Stimulated activated CD8-positive, alpha-beta memory T cell treated with anti-CD3 and anti-CD28 coated beads, Interleukin-4, amount 100 ng/mL, for 4 hours (primary cell): ENCODE results near the gene DLGAP4.
"Not testable (repeated sequence)": the region's sequence is repeated elsewhere in the genome, so short reads cannot be mapped to it uniquely, and the experiment has no call there.

Experiments used
- DNase-seq, 2 donors: peaks; one replicate each; pipeline ENCODE4 v3.0.0-alpha.2; 2020; ENCODE audit warnings: low read depth in 2 of 2, low spot score in 1 of 2

Gene DLGAP4

GRCh38 chr20:36491901-36492617 is 185.9 kb downstream of the DLGAP4 start:
- peak; percentile 19 to 21 for DNase-seq

- no peak for DNase-seq
Measured at GRCh38 chr20:36493051-36493800, 187.1 kb downstream of the DLGAP4 start.

- DNase-seq, result no peak
Measured at GRCh38 chr20:36493801-36494114, 187.6 kb downstream of the DLGAP4 start.

GRCh38 chr20:36496707-36497669 is 190.8 kb downstream of the DLGAP4 start:
- DNase-seq, result no peak

GRCh38 chr20:36497856-36498255 is 191.7 kb downstream of the DLGAP4 start:
- DNase-seq, result no peak

- no peak for DNase-seq
Measured at GRCh38 chr20:36498386-36499179, 192.4 kb downstream of the DLGAP4 start.

- no peak for DNase-seq
Measured at GRCh38 chr20:36499211-36499610, 193.1 kb downstream of the DLGAP4 start.

GRCh38 chr20:36499723-36500501 is 193.8 kb downstream of the DLGAP4 start:
- no peak for DNase-seq

- no peak for DNase-seq
Measured at GRCh38 chr20:36501367-36502006, 195.3 kb downstream of the DLGAP4 start.

GRCh38 chr20:36504295-36504694 is 198.2 kb downstream of the DLGAP4 start:
- no peak for DNase-seq

GRCh38 chr20:36506253-36506652 is 200.1 kb downstream of the DLGAP4 start:
- no peak for DNase-seq

GRCh38 chr20:36507746-36508145 is 201.6 kb downstream of the DLGAP4 start:
- DNase-seq, result no peak

GRCh38 chr20:36519012-36519719 is 213.0 kb downstream of the DLGAP4 start:
- no peak for DNase-seq

GRCh38 chr20:36519944-36520343 is 213.8 kb downstream of the DLGAP4 start:
- DNase-seq, result no peak

GRCh38 chr20:36521526-36521925 is 215.4 kb downstream of the DLGAP4 start:
- no peak for DNase-seq

GRCh38 chr20:36522412-36522811 is 216.3 kb downstream of the DLGAP4 start:
- DNase-seq, result not testable (repeated sequence)

GRCh38 chr20:36523341-36523740 is 217.2 kb downstream of the DLGAP4 start:
- no peak for DNase-seq

GRCh38 chr20:36525620-36526365 is 219.7 kb downstream of the DLGAP4 start:
- DNase-seq, result no peak
